Breast epithelium (tissue), 3 donors: ENCODE data around the gene CAMK2A.

Experiments
- POLR2A ChIP-seq: fragments of 450-650 bp; IDR thresholded peaks from one replicate; pipeline ENCODE4 v1.6.1; 2016; ENCODE audit warnings: antibody characterized with exemption, mild to moderate bottlenecking, moderate library complexity
- POLR2AphosphoS5 ChIP-seq, 3 donors: sonication (generic); formaldehyde crosslinking; IDR thresholded peaks; one replicate each; pipeline ENCODE4 v1.6.1; 2017; ENCODE audit warnings: antibody characterized with exemption in 3 of 3
- TF ChIP-seq, protein P1 (sequence below), 3 donors: fragments of 450-650 bp; IDR thresholded peaks; one replicate each; pipeline ENCODE4 v1.5.1; 2016 to 2017; ENCODE audit warnings: antibody characterized with exemption in 3 of 3, mild to moderate bottlenecking in 3 of 3, moderate library complexity in 3 of 3

DNA sequence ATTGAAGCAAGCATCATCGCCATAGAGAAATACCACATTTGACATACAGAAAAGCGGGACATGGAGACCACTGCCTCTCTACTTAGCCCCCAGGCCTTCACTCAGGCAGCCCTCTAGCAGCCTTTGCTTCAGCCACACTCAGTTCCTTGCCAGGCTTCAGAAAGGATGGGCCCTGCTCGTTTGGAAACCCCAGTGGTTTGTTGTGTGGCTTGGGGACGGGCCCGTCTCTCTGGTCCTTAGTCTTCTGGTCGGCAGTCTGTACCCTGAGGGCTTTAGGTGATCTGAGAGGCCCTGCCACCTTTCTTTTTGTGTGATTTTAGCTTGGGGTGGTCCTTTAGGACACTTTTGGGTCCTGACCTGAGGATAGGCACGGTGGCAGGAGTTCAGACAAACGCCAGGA, 34.2 kb upstream of the CAMK2A start:
- TF ChIP-seq, protein P1, sequence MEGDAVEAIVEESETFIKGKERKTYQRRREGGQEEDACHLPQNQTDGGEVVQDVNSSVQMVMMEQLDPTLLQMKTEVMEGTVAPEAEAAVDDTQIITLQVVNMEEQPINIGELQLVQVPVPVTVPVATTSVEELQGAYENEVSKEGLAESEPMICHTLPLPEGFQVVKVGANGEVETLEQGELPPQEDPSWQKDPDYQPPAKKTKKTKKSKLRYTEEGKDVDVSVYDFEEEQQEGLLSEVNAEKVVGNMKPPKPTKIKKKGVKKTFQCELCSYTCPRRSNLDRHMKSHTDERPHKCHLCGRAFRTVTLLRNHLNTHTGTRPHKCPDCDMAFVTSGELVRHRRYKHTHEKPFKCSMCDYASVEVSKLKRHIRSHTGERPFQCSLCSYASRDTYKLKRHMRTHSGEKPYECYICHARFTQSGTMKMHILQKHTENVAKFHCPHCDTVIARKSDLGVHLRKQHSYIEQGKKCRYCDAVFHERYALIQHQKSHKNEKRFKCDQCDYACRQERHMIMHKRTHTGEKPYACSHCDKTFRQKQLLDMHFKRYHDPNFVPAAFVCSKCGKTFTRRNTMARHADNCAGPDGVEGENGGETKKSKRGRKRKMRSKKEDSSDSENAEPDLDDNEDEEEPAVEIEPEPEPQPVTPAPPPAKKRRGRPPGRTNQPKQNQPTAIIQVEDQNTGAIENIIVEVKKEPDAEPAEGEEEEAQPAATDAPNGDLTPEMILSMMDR (IDR thresholded peaks at IDR 0.05) = no peak
- TF ChIP-seq POLR2A = no peak
- no peak for TF ChIP-seq POLR2AphosphoS5 (IDR thresholded peaks at IDR 0.05)
